Measurements from ENCODE around the gene CCDC57.

DNA sequence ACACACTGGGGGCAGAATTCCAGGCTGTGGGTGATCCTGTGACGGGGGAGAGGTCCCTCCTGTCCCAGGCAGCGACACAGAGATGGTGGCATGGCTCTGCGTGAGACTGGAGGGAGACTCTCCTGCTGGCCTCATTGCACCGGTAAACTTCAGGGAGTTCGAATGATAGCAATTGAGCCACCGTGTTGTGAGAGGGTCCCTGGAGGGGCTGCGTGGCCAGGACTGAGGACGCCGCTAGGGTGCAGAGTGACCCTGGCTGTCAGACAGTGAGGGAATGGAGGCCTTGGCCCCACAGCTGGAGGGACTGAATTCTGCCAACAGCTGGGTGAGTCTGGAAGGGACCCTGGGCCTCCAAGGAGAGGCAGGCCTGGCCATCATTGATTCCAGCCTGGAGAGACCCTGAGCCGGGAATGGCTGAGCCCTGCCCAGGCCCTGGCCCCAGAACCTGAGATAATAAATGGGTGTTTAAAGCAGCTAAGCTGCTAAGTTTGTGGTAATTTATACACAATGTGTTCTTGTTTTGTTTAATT, 32.6 kb downstream of the CCDC57 start:
- TF ChIP-seq, protein P1, sequence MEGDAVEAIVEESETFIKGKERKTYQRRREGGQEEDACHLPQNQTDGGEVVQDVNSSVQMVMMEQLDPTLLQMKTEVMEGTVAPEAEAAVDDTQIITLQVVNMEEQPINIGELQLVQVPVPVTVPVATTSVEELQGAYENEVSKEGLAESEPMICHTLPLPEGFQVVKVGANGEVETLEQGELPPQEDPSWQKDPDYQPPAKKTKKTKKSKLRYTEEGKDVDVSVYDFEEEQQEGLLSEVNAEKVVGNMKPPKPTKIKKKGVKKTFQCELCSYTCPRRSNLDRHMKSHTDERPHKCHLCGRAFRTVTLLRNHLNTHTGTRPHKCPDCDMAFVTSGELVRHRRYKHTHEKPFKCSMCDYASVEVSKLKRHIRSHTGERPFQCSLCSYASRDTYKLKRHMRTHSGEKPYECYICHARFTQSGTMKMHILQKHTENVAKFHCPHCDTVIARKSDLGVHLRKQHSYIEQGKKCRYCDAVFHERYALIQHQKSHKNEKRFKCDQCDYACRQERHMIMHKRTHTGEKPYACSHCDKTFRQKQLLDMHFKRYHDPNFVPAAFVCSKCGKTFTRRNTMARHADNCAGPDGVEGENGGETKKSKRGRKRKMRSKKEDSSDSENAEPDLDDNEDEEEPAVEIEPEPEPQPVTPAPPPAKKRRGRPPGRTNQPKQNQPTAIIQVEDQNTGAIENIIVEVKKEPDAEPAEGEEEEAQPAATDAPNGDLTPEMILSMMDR (IDR thresholded peaks at IDR 0.05; ENCODE audit: poor library complexity) = no peak
- no peak for TF ChIP-seq EZH2 (IDR thresholded peaks at IDR 0.05; ENCODE audit: borderline replicate concordance)
- TF ChIP-seq EZH2phosphoT487 (IDR thresholded peaks at IDR 0.05; ENCODE audit: low read depth, severe bottlenecking, unreplicated experiment) = no peak

All from hepatocyte (in vitro differentiated cells).